Mesendoderm (in vitro differentiated cells): Measurements from ENCODE around the gene MGAT4D. TPM values are rescaled to one million over a fixed set of nuclear protein-coding genes. Genes with fewer than 3 reads are reported as not detected.

Experiments used
- DNase-seq: peaks from one replicate; pipeline ENCODE4 v3.0.0; 2013
- H2AK5ac ChIP-seq: 2 replicates; pipeline ENCODE4 v1.6.1; 2013; ENCODE audit warnings: low read length, inconsistent platforms
- H2BK120ac ChIP-seq: 2 replicates; pipeline ENCODE4 v1.6.1; 2013; ENCODE audit warnings: low read depth, mild to moderate bottlenecking, low read length, moderate library complexity, mixed read lengths
- H2BK15ac ChIP-seq: replicated peaks from 2 replicates; pipeline ENCODE4 v1.6.1; 2013; ENCODE audit warnings: low read depth, mild to moderate bottlenecking, moderate library complexity
- H2BK5ac ChIP-seq: 2 replicates; pipeline ENCODE4 v1.6.1; 2013; ENCODE audit warnings: low read length, inconsistent platforms
- H3K18ac ChIP-seq: 2 replicates; pipeline ENCODE4 v1.6.1; 2013; ENCODE audit warnings: mild to moderate bottlenecking, low read length, mixed read lengths
- H3K23ac ChIP-seq: one replicate; pipeline ENCODE4 v1.6.1; 2013; ENCODE audit warnings: low read length
- H3K27ac ChIP-seq: 2 replicates; pipeline ENCODE4 v1.5.1; 2013; ENCODE audit warnings: low read depth, mild to moderate bottlenecking, inconsistent platforms, low read length, moderate library complexity
- H3K27me3 ChIP-seq: 2 replicates; pipeline ENCODE4 v1.6.1; 2013; ENCODE audit warnings: low read length, control low read depth, mild to moderate bottlenecking, inconsistent platforms; ENCODE audit not compliant: insufficient read depth, poor library complexity
- H3K36me3 ChIP-seq: 2 replicates; pipeline ENCODE4 v1.6.1; 2013; ENCODE audit warnings: low read length, inconsistent platforms; ENCODE audit not compliant: control insufficient read depth, insufficient read depth
- H3K4ac ChIP-seq: one replicate; pipeline ENCODE4 v1.6.1; 2013; ENCODE audit warnings: low read depth, mild to moderate bottlenecking, low read length, moderate library complexity
- H3K4me1 ChIP-seq: 2 replicates; pipeline ENCODE4 v1.6.1; 2013; ENCODE audit warnings: low read depth, low read length, inconsistent platforms; ENCODE audit not compliant: control insufficient read depth
- H3K4me2 ChIP-seq: 2 replicates; pipeline ENCODE4 v1.6.1; 2013; ENCODE audit warnings: low read length
- H3K4me3 ChIP-seq: 2 replicates; pipeline ENCODE4 v1.5.1; 2013; ENCODE audit warnings: mild to moderate bottlenecking, low read length
- H3K56ac ChIP-seq: one replicate; pipeline ENCODE4 v1.6.1; 2013; ENCODE audit warnings: low read length
- H3K79me1 ChIP-seq: 2 replicates; pipeline ENCODE4 v1.6.1; 2013; ENCODE audit warnings: low read length, inconsistent platforms
- H3K79me2 ChIP-seq: 2 replicates; pipeline ENCODE4 v1.6.1; 2013; ENCODE audit warnings: mild to moderate bottlenecking, low read length; ENCODE audit not compliant: control insufficient read depth, insufficient read depth
- H3K9ac ChIP-seq: 2 replicates; pipeline ENCODE4 v1.6.1; 2013; ENCODE audit warnings: low read length, inconsistent platforms
- H4K5ac ChIP-seq: one replicate; pipeline ENCODE4 v1.6.1; 2013; ENCODE audit warnings: low read length
- H4K8ac ChIP-seq: one replicate; pipeline ENCODE4 v1.6.1; 2013; ENCODE audit warnings: low read depth, mild to moderate bottlenecking, control low read depth, low read length, moderate library complexity
- WGBS: extraction: QIAGEN DNeasy Blood & Tissue Kit; methylation state at CpG from one replicate; pipeline ENCODE4 v1.1.7; 2013; ENCODE audit warnings: low lambda C conversion rate, missing lambda C conversion rate; ENCODE audit not compliant: insufficient coverage; ENCODE audit errors: extremely low coverage; 5-methylcytosine and 5-hydroxymethylcytosine counted together
- polyA plus RNA-seq, 2 experiments: library from polyadenylated mRNA; stranded (reverse); fragments of 200-250 nt; gene quantifications; one replicate each; pipeline ENCODE4 v1.2.3, GENCODE V29; 2013

The MGAT4D gene
- not detected for polyA plus RNA-seq (2013, experiment 1 of 2)
- not detected for polyA plus RNA-seq (2013, experiment 2 of 2)

DNA sequence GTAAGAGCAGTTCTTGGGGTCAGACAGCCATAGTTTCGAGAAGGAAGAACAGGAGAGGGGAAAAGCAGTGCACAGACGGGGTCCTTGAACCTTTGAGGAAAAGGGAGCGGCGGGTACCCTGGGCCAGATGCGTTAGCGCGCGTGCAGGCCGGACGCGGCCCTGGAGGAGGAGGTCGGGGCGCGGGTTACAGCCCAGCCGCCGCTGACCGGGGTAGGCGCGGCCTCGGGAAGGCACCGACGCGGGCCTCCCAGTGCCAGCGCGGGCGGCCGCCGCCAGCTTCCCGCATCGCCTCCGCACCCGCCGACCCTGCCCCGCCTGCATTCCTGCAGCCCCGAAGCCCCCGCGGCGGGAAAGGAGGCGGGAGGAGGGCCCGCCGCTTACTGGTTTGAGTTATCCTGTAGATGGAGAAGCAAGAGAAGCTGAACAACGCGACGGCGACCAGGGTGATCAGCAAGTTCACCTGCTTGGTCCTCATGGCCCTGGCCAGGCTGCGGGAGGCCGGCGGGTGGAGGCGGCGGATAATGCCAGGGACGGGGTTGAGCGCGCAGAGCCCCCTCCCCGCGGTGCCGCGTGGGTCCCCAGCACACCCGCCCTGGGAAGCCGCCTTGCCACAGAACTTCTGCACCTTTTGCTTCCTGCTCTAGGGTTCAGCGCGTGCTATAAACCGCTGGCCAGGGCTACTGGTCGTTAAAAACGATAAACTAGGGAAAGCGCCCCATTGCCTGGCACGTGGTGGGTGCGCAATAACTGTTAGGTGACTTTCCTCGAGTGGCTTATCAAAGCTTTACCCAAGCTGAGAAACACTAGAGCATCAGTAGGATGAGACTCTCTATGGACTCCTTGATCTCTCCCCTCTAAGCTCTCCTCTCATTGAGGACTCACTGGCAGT, at the start of gene MGAT4D:
Gene MGAT4D, minus strand, starts transcription at position 547 of the 890 bp plus-strand sequence. Its CDS starts 71 bp downstream, at position 476.
- no peak within 1 kb of the TSS for H4K8ac ChIP-seq
- H2BK15ac ChIP-seq: no peak within 1 kb of the TSS
- no peaks in the 10 kb centered on the region for H3K4me1 ChIP-seq
- peak; percentile 25 for DNase-seq
- WGBS: no CpG with 5 or more reads among the region's 68 CpGs
- no peak within 1 kb of the TSS for H3K4me3 ChIP-seq
- no peak within 1 kb of the TSS for H3K4ac ChIP-seq
- H3K79me1 ChIP-seq: no peaks in the 10 kb centered on the region
- peak within 1 kb of the TSS; percentile 50 for H3K56ac ChIP-seq
- no peak within 1 kb of the TSS for H2AK5ac ChIP-seq
- H3K18ac ChIP-seq: no peak within 1 kb of the TSS
- no peak within 1 kb of the TSS for H4K5ac ChIP-seq
- peak within 1 kb of the TSS; percentile 53 for H3K23ac ChIP-seq
- H3K36me3 ChIP-seq: no peaks in the 10 kb centered on the region
- H3K4me2 ChIP-seq: peak within 1 kb of the TSS; percentile 29
- no peaks in the 10 kb centered on the region for H3K79me2 ChIP-seq
- H3K9ac ChIP-seq: peak within 1 kb of the TSS; percentile 52
- no peak within 1 kb of the TSS for H2BK120ac ChIP-seq
- H3K27me3 ChIP-seq: peaks cover 18% of the 10 kb centered on the region
- H3K27ac ChIP-seq: no peak within 1 kb of the TSS
- H2BK5ac ChIP-seq: no peak within 1 kb of the TSS

DNA sequence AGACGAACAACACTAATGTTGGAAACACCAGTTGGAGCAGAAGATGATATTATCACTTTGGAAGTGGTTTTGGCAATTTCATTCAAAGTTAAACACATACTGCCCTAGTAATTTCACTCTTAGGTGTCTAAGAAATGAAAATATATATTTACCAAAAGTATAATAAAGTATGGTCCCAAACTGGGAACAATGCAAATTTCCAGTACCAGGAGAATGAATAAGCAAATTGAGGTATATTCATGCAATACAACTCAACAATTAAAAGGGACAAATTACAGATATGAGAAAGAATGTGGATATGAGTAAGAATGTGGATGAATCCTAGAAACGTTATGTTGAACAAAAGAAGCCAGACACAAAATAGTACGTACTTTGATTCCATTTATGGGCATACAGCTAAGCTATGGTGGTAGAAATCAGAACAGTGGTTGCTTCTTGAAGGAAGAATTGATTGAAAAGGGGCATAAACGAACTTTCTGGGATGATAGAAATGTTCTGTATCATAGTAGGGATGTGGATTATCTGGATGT, 35.9 kb upstream of the MGAT4D start:
- Histone ChIP-seq H2BK5ac (no peak overlapping the region), H4K5ac (no peak overlapping the region), H2BK120ac (no peak overlapping the region), H3K4me2 (no peak overlapping the region), H3K4ac (no peak overlapping the region), H3K9ac (no peak overlapping the region), H3K27me3 (no peaks in the 10 kb centered on the region), H3K27ac (no peak overlapping the region), H3K4me3 (no peak overlapping the region), H2AK5ac (no peak overlapping the region), H3K23ac (no peak overlapping the region), H3K4me1 (no peaks in the 10 kb centered on the region), H3K18ac (no peak overlapping the region), H3K36me3 (peaks cover 2% of the 10 kb centered on the region), H4K8ac (no peak overlapping the region), H3K79me2 (no peaks in the 10 kb centered on the region), H2BK15ac (no peak overlapping the region), H3K79me1 (no peaks in the 10 kb centered on the region), H3K56ac (no peak overlapping the region)
- no peak for DNase-seq
- no CpG with 5 or more reads among the region's 4 CpGs for WGBS

GRCh38 chr4:140529434-140529833, 31.3 kb upstream of the MGAT4D start:
- no peak overlapping the region for H3K56ac ChIP-seq
- H2BK15ac ChIP-seq: no peak overlapping the region
- no peak overlapping the region for H3K4me3 ChIP-seq
- no peak overlapping the region for H3K9ac ChIP-seq
- H3K4me2 ChIP-seq: no peak overlapping the region
- H4K8ac ChIP-seq: no peak overlapping the region
- no peak overlapping the region for H2BK5ac ChIP-seq
- H3K4me1 ChIP-seq: no peaks in the 10 kb centered on the region
- H2BK120ac ChIP-seq: no peak overlapping the region
- no CpG with 5 or more reads among the region's 1 CpG for WGBS
- H3K27ac ChIP-seq: no peak overlapping the region
- no peak overlapping the region for H3K4ac ChIP-seq
- DNase-seq: no peak
- no peaks in the 10 kb centered on the region for H3K79me2 ChIP-seq
- H3K27me3 ChIP-seq: no peaks in the 10 kb centered on the region
- H2AK5ac ChIP-seq: no peak overlapping the region
- H3K18ac ChIP-seq: no peak overlapping the region
- H3K36me3 ChIP-seq: no peaks in the 10 kb centered on the region
- no peak overlapping the region for H4K5ac ChIP-seq
- H3K23ac ChIP-seq: no peak overlapping the region
- H3K79me1 ChIP-seq: no peaks in the 10 kb centered on the region

- H2BK5ac ChIP-seq: no peak within 1 kb of the TSS
- no peaks in the 10 kb centered on the region for H3K36me3 ChIP-seq
- peak within 1 kb of the TSS; percentile 71 for H3K9ac ChIP-seq
- H2BK15ac ChIP-seq: no peak within 1 kb of the TSS
- H2BK120ac ChIP-seq: no peak within 1 kb of the TSS
- H3K79me1 ChIP-seq: no peaks in the 10 kb centered on the region
- H3K27me3 ChIP-seq: no peaks in the 10 kb centered on the region
- peak; percentile 99 for DNase-seq
- H3K23ac ChIP-seq: no peak within 1 kb of the TSS
- H3K4me2 ChIP-seq: peak within 1 kb of the TSS; percentile 43
- H3K4me3 ChIP-seq: peak within 1 kb of the TSS; percentile 55
- H3K4me1 ChIP-seq: no peaks in the 10 kb centered on the region
- H3K18ac ChIP-seq: peak within 1 kb of the TSS; percentile 34
- H3K79me2 ChIP-seq: no peaks in the 10 kb centered on the region
- WGBS: no CpG with 5 or more reads among the region's 77 CpGs
- peak within 1 kb of the TSS; percentile 4 for H3K4ac ChIP-seq
- peak within 1 kb of the TSS; percentile 14 for H3K27ac ChIP-seq
- H3K56ac ChIP-seq: peak within 1 kb of the TSS; percentile 88
- H4K8ac ChIP-seq: no peak within 1 kb of the TSS
- no peak within 1 kb of the TSS for H2AK5ac ChIP-seq
- no peak within 1 kb of the TSS for H4K5ac ChIP-seq
Measured at GRCh38 chr4:140523857-140524742, 26.0 kb upstream of the MGAT4D start, which contains the start of gene ELMOD2. ELMOD2 (plus strand) TSS chr4:140524168; CDS start chr4:140525429, 1,261 bp downstream.

- H3K23ac ChIP-seq: no peak overlapping the region
- H3K4me3 ChIP-seq: no peak overlapping the region
Measured at GRCh38 chr4:140523370-140523856, 25.3 kb upstream of the MGAT4D start.

More at GRCh38 chr4:140523370-140523856, 25.3 kb upstream of the MGAT4D start:
- H3K36me3 ChIP-seq: no peaks in the 10 kb centered on the region
- H3K27ac ChIP-seq: no peak overlapping the region
- H3K79me2 ChIP-seq: no peaks in the 10 kb centered on the region
- H4K5ac ChIP-seq: no peak overlapping the region
- DNase-seq: no peak
- no peak overlapping the region for H4K8ac ChIP-seq
- no peak overlapping the region for H3K4me2 ChIP-seq
- no CpG with 5 or more reads among the region's 8 CpGs for WGBS
- no peak overlapping the region for H3K9ac ChIP-seq
- H3K4me1 ChIP-seq: no peaks in the 10 kb centered on the region
- H3K56ac ChIP-seq: no peak overlapping the region
- H2BK120ac ChIP-seq: no peak overlapping the region
- H3K4ac ChIP-seq: no peak overlapping the region
- H2BK15ac ChIP-seq: no peak overlapping the region
- H3K27me3 ChIP-seq: no peaks in the 10 kb centered on the region
- H3K18ac ChIP-seq: no peak overlapping the region
- no peak overlapping the region for H2AK5ac ChIP-seq
- no peaks in the 10 kb centered on the region for H3K79me1 ChIP-seq
- no peak overlapping the region for H2BK5ac ChIP-seq
